Right kidney (tissue), 1 donor: ENCODE measurements around the gene GYPE.
"Not testable (repeated sequence)": the region's sequence is repeated elsewhere in the genome, so short reads cannot be mapped to it uniquely, and the experiment has no call there.

Experiments
- DNase-seq: peaks from one replicate; pipeline ENCODE4 v3.0.0-alpha.2; 2016

GYPE gene

GRCh38 chr4:143869925-143870324 lies 35.4 kb downstream of the GYPE start:
- DNase-seq, result not testable (repeated sequence)

- DNase-seq, result not testable (repeated sequence)
These were observed 42.6 kb downstream of the GYPE start for GRCh38 chr4:143862716-143863115.

GRCh38 chr4:143858456-143858855 lies 46.9 kb downstream of the GYPE start:
- no peak for DNase-seq

- DNase-seq, result not testable (repeated sequence)
These were observed 47.7 kb downstream of the GYPE start for GRCh38 chr4:143857391-143858336.

- DNase-seq, result not testable (repeated sequence)
These were observed 49.3 kb downstream of the GYPE start for GRCh38 chr4:143856017-143856557.

GRCh38 chr4:143854645-143855044 lies 50.7 kb downstream of the GYPE start:
- not testable (repeated sequence) for DNase-seq

- not testable (repeated sequence) for DNase-seq
These were observed 56.1 kb downstream of the GYPE start for GRCh38 chr4:143849296-143849695.

GRCh38 chr4:143843506-143843832 lies 61.9 kb downstream of the GYPE start:
- not testable (repeated sequence) for DNase-seq

GRCh38 chr4:143842624-143843505 lies 62.5 kb downstream of the GYPE start:
- DNase-seq, result not testable (repeated sequence)

GRCh38 chr4:143839413-143839812 lies 65.9 kb downstream of the GYPE start:
- DNase-seq, result not testable (repeated sequence)

- not testable (repeated sequence) for DNase-seq
These were observed 71.2 kb downstream of the GYPE start for GRCh38 chr4:143834196-143834595.

- DNase-seq, result peak; percentile 14
These were observed 71.7 kb downstream of the GYPE start for GRCh38 chr4:143833676-143834075.

GRCh38 chr4:143830576-143830975 lies 74.8 kb downstream of the GYPE start:
- DNase-seq, result not testable (repeated sequence)

- not testable (repeated sequence) for DNase-seq
These were observed 76.1 kb downstream of the GYPE start for GRCh38 chr4:143829239-143829620.
